Hepatocyte (in vitro differentiated cells): ENCODE results near the gene MYO3B. TPM values are rescaled to one million over a fixed set of nuclear protein-coding genes. Genes with fewer than 3 reads are reported as not detected.

Experiments used
- DNase-seq: peaks from one replicate; pipeline ENCODE4 v3.0.0-alpha.2; 2016; ENCODE audit warnings: low spot score
- H2AFZ ChIP-seq: fragments of 200-600 bp; sonication (generic); 2 replicates; pipeline ENCODE4 v1.6.0; 2016; ENCODE audit warnings: antibody characterized with exemption, mild to moderate bottlenecking
- H3K27ac ChIP-seq: fragments of 200-600 bp; sonication (generic); 2 replicates; pipeline ENCODE4 v1.5.1; 2016; ENCODE audit warnings: mild to moderate bottlenecking
- H3K27me3 ChIP-seq: fragments of 200-600 bp; sonication (generic); 2 replicates; pipeline ENCODE4 v1.6.1; 2016
- H3K36me3 ChIP-seq: fragments of 200-600 bp; sonication (generic); replicated peaks from 2 replicates; pipeline ENCODE4 v1.5.1; 2016; ENCODE audit warnings: low read depth; ENCODE audit not compliant: insufficient read depth
- H3K4me1 ChIP-seq: fragments of 200-600 bp; sonication (generic); 2 replicates; pipeline ENCODE4 v1.5.1; 2016; ENCODE audit warnings: mild to moderate bottlenecking, moderate library complexity; ENCODE audit not compliant: insufficient read depth
- H3K4me2 ChIP-seq: fragments of 200-600 bp; sonication (generic); 2 replicates; pipeline ENCODE4 v1.6.0; 2016
- H3K4me3 ChIP-seq: fragments of 200-600 bp; sonication (generic); 2 replicates; pipeline ENCODE4 v1.5.1; 2016; ENCODE audit warnings: mild to moderate bottlenecking
- H3K79me2 ChIP-seq: fragments of 200-600 bp; sonication (generic); 2 replicates; pipeline ENCODE4 v1.6.0; 2017; ENCODE audit warnings: mild to moderate bottlenecking
- H3K9me2 ChIP-seq: fragments of 200-600 bp; sonication (generic); replicated peaks from 2 replicates; pipeline ENCODE4 v1.6.0; 2017; ENCODE audit warnings: mild to moderate bottlenecking; ENCODE audit not compliant: insufficient read depth
- H3K9me3 ChIP-seq: fragments of 200-600 bp; sonication (generic); 2 replicates; pipeline ENCODE4 v1.5.1; 2016; ENCODE audit warnings: low read depth, mild to moderate bottlenecking
- H4K20me1 ChIP-seq: fragments of 200-600 bp; sonication (generic); 2 replicates; pipeline ENCODE4 v1.6.0; 2016; ENCODE audit warnings: mild to moderate bottlenecking; ENCODE audit not compliant: insufficient read depth, poor library complexity, severe bottlenecking
- CTCF ChIP-seq: fragments of 200-600 bp; sonication (generic); IDR thresholded peaks from 2 replicates; pipeline ENCODE4 v1.5.1; 2016; ENCODE audit warnings: antibody characterized with exemption, mild to moderate bottlenecking; ENCODE audit not compliant: poor library complexity
- EZH2 ChIP-seq: fragments of 200-600 bp; sonication (generic); IDR thresholded peaks from 2 replicates; pipeline ENCODE4 v1.6.1; 2016; ENCODE audit warnings: antibody characterized with exemption, mild to moderate bottlenecking, borderline replicate concordance
- EZH2phosphoT487 ChIP-seq: fragments of 200-600 bp; sonication (generic); IDR thresholded peaks from one replicate; pipeline ENCODE4 v1.6.1; 2018; ENCODE audit warnings: antibody characterized with exemption, mild to moderate bottlenecking, low read depth, moderate library complexity; ENCODE audit not compliant: unreplicated experiment, severe bottlenecking
- WGBS: methylation state at CpG from one replicate; pipeline ENCODE4 v1.1.6; 2016; ENCODE audit warnings: low lambda C conversion rate; ENCODE audit errors: missing lambda C conversion rate; 5-methylcytosine and 5-hydroxymethylcytosine counted together
- polyA plus RNA-seq: library from polyadenylated mRNA; unstranded; fragments of >200 nt; fragmentation: Nextera tagmentation; extraction: Ambion mirVana; gene quantifications from 2 replicates; pipeline ENCODE4 v1.2.1, GENCODE V29; 2016
- total RNA-seq: library from RNA; depleted of rRNA; stranded (reverse); fragments of >200 nt; gene quantifications from 2 replicates; pipeline ENCODE4 v1.2.3, GENCODE V29; 2014

The MYO3B gene
- total and polyA plus RNA-seq, 2 experiments from 2014 or later, result 0.63 to 1.1 TPM

- H3K27me3 ChIP-seq, result no peaks in the 10 kb centered on the region
- 82% methylated on average over 12 of the region's 12 CpGs for WGBS
- H3K4me2 ChIP-seq, result no peak overlapping the region
- no peaks in the 10 kb centered on the region for H3K79me2 ChIP-seq
- H4K20me1 ChIP-seq, result no peaks in the 10 kb centered on the region
- no peak overlapping the region for H3K27ac ChIP-seq
- H3K9me3 ChIP-seq, result no peaks in the 10 kb centered on the region
- no peaks in the 10 kb centered on the region for H3K36me3 ChIP-seq
- no peak overlapping the region for H2AFZ ChIP-seq
- no peak overlapping the region for H3K4me3 ChIP-seq
- no peak for TF ChIP-seq EZH2phosphoT487
- TF ChIP-seq EZH2, result no peak
- TF ChIP-seq CTCF, result no peak
- no peaks in the 10 kb centered on the region for H3K9me2 ChIP-seq
- H3K4me1 ChIP-seq, result no peaks in the 10 kb centered on the region
- no peak for DNase-seq
These were observed 36.1 kb upstream of the MYO3B start for GRCh38 chr2:170141865-170142264.

GRCh38 chr2:170142502-170142901, 35.4 kb upstream of the MYO3B start:
- H2AFZ ChIP-seq, result no peak overlapping the region
- no peaks in the 10 kb centered on the region for H3K9me3 ChIP-seq
- no peak overlapping the region for H3K27ac ChIP-seq
- no peak overlapping the region for H3K4me2 ChIP-seq
- no peaks in the 10 kb centered on the region for H3K79me2 ChIP-seq
- no peaks in the 10 kb centered on the region for H4K20me1 ChIP-seq
- no peaks in the 10 kb centered on the region for H3K4me1 ChIP-seq
- TF ChIP-seq CTCF, result no peak
- TF ChIP-seq EZH2, result no peak
- no peak for TF ChIP-seq EZH2phosphoT487
- H3K4me3 ChIP-seq, result no peak overlapping the region
- H3K36me3 ChIP-seq, result no peaks in the 10 kb centered on the region
- WGBS, result 51% methylated on average over 7 of the region's 7 CpGs
- DNase-seq, result no peak
- H3K9me2 ChIP-seq, result no peaks in the 10 kb centered on the region
- no peaks in the 10 kb centered on the region for H3K27me3 ChIP-seq

DNA sequence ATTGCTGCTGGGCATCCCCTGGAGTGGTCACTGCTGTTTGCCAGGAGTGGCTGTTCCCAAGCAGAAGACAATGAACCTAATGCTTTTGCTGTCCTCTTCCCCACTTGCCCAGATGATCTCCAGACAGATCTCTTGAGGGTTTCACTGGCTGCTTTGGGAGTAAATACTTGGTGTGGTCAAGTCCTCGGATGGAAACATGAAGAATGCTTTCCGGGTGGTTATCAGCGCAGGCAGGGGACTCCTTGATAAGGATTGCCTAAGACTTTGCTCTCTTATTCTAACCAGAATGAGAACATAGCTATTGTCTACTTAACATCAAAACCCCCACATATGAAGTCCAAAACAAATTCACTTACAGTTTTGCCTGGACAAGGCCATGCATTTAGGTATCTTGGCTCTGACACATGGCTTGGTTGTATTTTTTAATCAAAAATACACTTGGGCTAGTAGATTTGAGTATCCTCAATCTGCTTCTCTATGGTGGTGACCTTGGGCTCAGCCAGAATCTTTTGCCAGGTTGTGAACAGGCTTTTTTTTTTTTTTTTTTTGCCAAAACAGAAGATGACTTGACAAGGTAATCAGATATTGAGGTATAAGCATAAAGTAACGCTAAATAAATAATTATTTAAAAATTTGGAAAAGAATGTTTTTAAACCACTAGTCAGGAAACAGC, 34.8 kb upstream of the MYO3B start:
- Histone ChIP-seq H3K79me2 (no peaks in the 10 kb centered on the region), H3K9me2 (no peaks in the 10 kb centered on the region), H3K27me3 (no peaks in the 10 kb centered on the region), H3K9me3 (no peaks in the 10 kb centered on the region), H3K4me2 (no peak overlapping the region), H3K27ac (no peak overlapping the region), H4K20me1 (no peaks in the 10 kb centered on the region), H3K36me3 (no peaks in the 10 kb centered on the region), H3K4me3 (no peak overlapping the region), H2AFZ (no peak overlapping the region), H3K4me1 (no peaks in the 10 kb centered on the region)
- DNase-seq, result no peak
- TF ChIP-seq CTCF (no peak), EZH2 (no peak), EZH2phosphoT487 (no peak)
- WGBS, result 48% methylated on average over 4 of the region's 4 CpGs
